HCT116 (cell line): ENCODE data around the gene ZNF724. TPM values are rescaled to one million over a fixed set of nuclear protein-coding genes. Genes with fewer than 3 reads are reported as not detected.

Experiments
- ATAC-seq: fragments of 200-7000 bp; cut with Tn5 transposase; 2 replicates; pipeline ENCODE4 v1.9.1; 2020; ENCODE audit warnings: mild to moderate bottlenecking, moderate library complexity
- BruUV-seq: library from RNA; stranded (reverse); fragments of 400-500 nt; replicated peaks from 2 replicates; lab custom pipeline; 2021; lab: Mats Ljungman, UMichigan
- CTCF ChIA-PET: fragments of 300-600 bp; sonication (Branson Sonifier 250); formaldehyde crosslinking; loops from one replicate; lab custom pipeline; 2021; ENCODE audit warnings: antibody characterized with exemption; lab: Charles Lee
- POLR2A ChIA-PET: fragments of 300-600, 350-600 bp; sonication (Branson Sonifier 250); formaldehyde crosslinking; loops from one replicate; lab custom pipeline; 2021; ENCODE audit warnings: antibody characterized with exemption; lab: Charles Lee
- RAD21 ChIA-PET, 2 experiments: fragments of 300-600 bp; sonication (Branson Sonifier 250); formaldehyde crosslinking; loops; one replicate each; lab custom pipeline; 2023; ENCODE audit warnings: low total read pairs in 2 of 2; ENCODE audit not compliant: uncharacterized antibody in 2 of 2, unreplicated experiment in 2 of 2, low non-redundant PET in 1 of 2; lab: Charles Lee
- DNase-seq: peaks from one replicate; pipeline ENCODE4 v3.0.0-alpha.2; 2010; ENCODE audit warnings: low read depth, low spot score
- H2AFZ ChIP-seq: fragments of 200-600 bp; shearing (Covaris generic), sonication (generic); 2 replicates; pipeline ENCODE4 v1.6.1; 2017; ENCODE audit warnings: low read depth, mixed run types, mixed read lengths, antibody characterized with exemption, low read length; ENCODE audit not compliant: poor library complexity, severe bottlenecking
- H3K27ac ChIP-seq: 2 replicates; pipeline ENCODE4 v1.5.1; 2012; ENCODE audit warnings: low read depth, low read length
- H3K27me3 ChIP-seq: fragments of 200-600 bp; sonication (generic); 2 replicates; pipeline ENCODE4 v1.6.1; 2016; ENCODE audit warnings: mixed run types, low read length, mixed read lengths; ENCODE audit not compliant: insufficient read depth
- H3K36me3 ChIP-seq, 2 experiments: fragments of 200-500 bp in 1 of 2; fragments of 200-600 bp in 1 of 2; sonication (Bioruptor generic) in 1 of 2; sonication (generic) in 1 of 2; 2 replicates each; pipeline versions ENCODE4 v1.5.1 to v1.6.1; 2014 to 2016; ENCODE audit warnings: low read length in 2 of 2, inconsistent platforms in 1 of 2, mixed read lengths in 1 of 2, mixed run types in 1 of 2; ENCODE audit not compliant: insufficient read depth in 2 of 2, control insufficient read depth in 1 of 2
- H3K4me1 ChIP-seq, 2 experiments: fragments of 200-600 bp in 1 of 2; sonication (generic) in 1 of 2; 2 replicates each; pipeline versions ENCODE4 v1.5.1 to v1.6.1; 2012 to 2017; ENCODE audit warnings: low read length in 2 of 2, inconsistent platforms in 1 of 2, mild to moderate bottlenecking in 1 of 2, mixed read lengths in 1 of 2, mixed run types in 1 of 2, moderate library complexity in 1 of 2; ENCODE audit not compliant: insufficient read depth in 2 of 2, control insufficient read depth in 1 of 2
- H3K4me2 ChIP-seq: fragments of 200-600 bp; sonication (generic); 2 replicates; pipeline ENCODE4 v1.6.1; 2017; ENCODE audit warnings: mixed run types, low read length, mixed read lengths
- H3K4me3 ChIP-seq, 2 experiments: fragments of 200-600 bp in 1 of 2; sonication (generic) in 1 of 2; replicated peaks in 1 of 2; 2 replicates each; pipeline ENCODE4 v1.5.1; 2011 to 2016; ENCODE audit warnings: low read length in 2 of 2, control low read depth in 1 of 2, low read depth in 1 of 2, mild to moderate bottlenecking in 1 of 2, mixed read lengths in 1 of 2, mixed run types in 1 of 2
- H3K79me2 ChIP-seq: fragments of 200-600 bp; sonication (generic); 2 replicates; pipeline ENCODE4 v1.6.1; 2017; ENCODE audit warnings: mild to moderate bottlenecking, mixed run types, low read length, moderate library complexity, mixed read lengths; ENCODE audit not compliant: insufficient read depth
- H3K9ac ChIP-seq: fragments of 200-600 bp; sonication (generic); 2 replicates; pipeline ENCODE4 v1.6.1; 2016; ENCODE audit warnings: low read length, mixed read lengths
- H3K9me2 ChIP-seq: fragments of 200-600 bp; sonication (generic), shearing (Covaris generic); 2 replicates; pipeline ENCODE4 v1.6.1; 2017; ENCODE audit warnings: mixed run types, mild to moderate bottlenecking, moderate library complexity; ENCODE audit not compliant: insufficient read depth
- H3K9me3 ChIP-seq, 2 experiments: fragments of 200-500 bp in 1 of 2; fragments of 200-600 bp in 1 of 2; sonication (Bioruptor generic) in 1 of 2; sonication (generic) in 1 of 2; 2 replicates each; pipeline ENCODE4 v1.6.1; 2014 to 2017; ENCODE audit warnings: low read length in 2 of 2, mixed read lengths in 2 of 2, inconsistent platforms in 1 of 2, low read depth in 1 of 2, mild to moderate bottlenecking in 1 of 2, mixed run types in 1 of 2, moderate library complexity in 1 of 2; ENCODE audit not compliant: control insufficient read depth in 1 of 2, insufficient read depth in 1 of 2
- H4K20me1 ChIP-seq: fragments of 200-600 bp; sonication (generic), shearing (Covaris generic); 2 replicates; pipeline ENCODE4 v1.6.1; 2017; ENCODE audit warnings: mixed run types, mild to moderate bottlenecking, moderate library complexity; ENCODE audit not compliant: insufficient read depth
- EGR1 ChIP-seq: IDR thresholded peaks from 2 replicates; pipeline ENCODE4 v1.6.1; 2012; ENCODE audit warnings: low read depth
- ELF1 ChIP-seq: IDR thresholded peaks from 2 replicates; pipeline ENCODE4 v1.6.1; 2012; ENCODE audit warnings: low read depth, borderline replicate concordance
- EZH2phosphoT487 ChIP-seq: fragments of 200-600 bp; IDR thresholded peaks from 2 replicates; pipeline ENCODE4 v1.6.1; 2018; ENCODE audit warnings: antibody characterized with exemption, borderline replicate concordance
- JUND ChIP-seq: IDR thresholded peaks from 2 replicates; pipeline ENCODE4 v1.6.1; 2012
- POLR2AphosphoS5 ChIP-seq: IDR thresholded peaks from 2 replicates; pipeline ENCODE4 v1.6.1; 2011; ENCODE audit warnings: mild to moderate bottlenecking, low read depth, low read length, moderate library complexity
- RAD21 ChIP-seq: IDR thresholded peaks from 2 replicates; pipeline ENCODE4 v1.6.1; 2012; ENCODE audit warnings: low read depth, mild to moderate bottlenecking
- SIN3A ChIP-seq: IDR thresholded peaks from 2 replicates; pipeline ENCODE4 v1.6.1; 2012; ENCODE audit warnings: low read depth
- SP1 ChIP-seq: IDR thresholded peaks from 2 replicates; pipeline ENCODE4 v1.6.1; 2012; ENCODE audit warnings: low read depth
- SRF ChIP-seq: IDR thresholded peaks from 2 replicates; pipeline ENCODE4 v1.6.1; 2012; ENCODE audit warnings: low read depth
- TCF7L2 ChIP-seq: IDR thresholded peaks from 2 replicates; pipeline ENCODE4 v1.7.0; 2011; ENCODE audit warnings: borderline replicate concordance, inconsistent platforms; ENCODE audit not compliant: insufficient read depth, insufficient read length; ENCODE audit errors: extremely low read depth
- YY1 ChIP-seq: IDR thresholded peaks from 2 replicates; pipeline ENCODE4 v1.6.1; 2011; ENCODE audit warnings: low read length, low read depth, moderate library complexity, mild to moderate bottlenecking; ENCODE audit not compliant: insufficient replicate concordance; ENCODE audit errors: extremely low read depth
- ZFX ChIP-seq: fragments of 450-650 bp; IDR thresholded peaks from 2 replicates; pipeline ENCODE4 v1.6.1; 2017
- ZNF274 ChIP-seq: fragments of 200-500 bp; sonication (Bioruptor generic); IDR thresholded peaks from 2 replicates; pipeline ENCODE4 v1.6.1; 2014; ENCODE audit warnings: mild to moderate bottlenecking, low read depth, low read length, inconsistent platforms
- intact Hi-C: fragments of 100-400 bp; cut with micrococcal nuclease; formaldehyde crosslinking; loops from 2 replicates; pipeline ENCODE4 v1.10.0; 2022
- total RNA-seq: library from RNA; stranded (reverse); gene quantifications from one replicate; pipeline ENCODE4 v1.2.1, GENCODE V29; 2021; ENCODE audit not compliant: unreplicated experiment
- TF ChIP-seq, protein P1 (sequence below): IDR thresholded peaks from 2 replicates; pipeline ENCODE4 v1.6.1; 2012; ENCODE audit warnings: low read depth
- TF ChIP-seq, protein P2 (sequence below): IDR thresholded peaks from 2 replicates; pipeline ENCODE4 v1.6.1; 2011; ENCODE audit warnings: mild to moderate bottlenecking, low read length, moderate library complexity; ENCODE audit not compliant: insufficient replicate concordance; ENCODE audit errors: extremely low read depth
- TF ChIP-seq, protein P3 (sequence below), 3 experiments: fragments of 200-600 bp in 1 of 3; sonication (generic) in 1 of 3; IDR thresholded peaks in 2 of 3; conservative IDR thresholded peaks in 1 of 3; 2 replicates each; pipeline ENCODE4 v1.5.1; 2012 to 2017; ENCODE audit warnings: low read depth in 2 of 3, low read length in 2 of 3, antibody characterized with exemption in 1 of 3, borderline replicate concordance in 1 of 3, control low read depth in 1 of 3, mild to moderate bottlenecking in 1 of 3, mixed read lengths in 1 of 3, mixed run types in 1 of 3, moderate library complexity in 1 of 3; ENCODE audit not compliant: insufficient read depth in 1 of 3
- TF ChIP-seq, protein P4 (sequence below): IDR thresholded peaks from 2 replicates; pipeline ENCODE4 v1.6.1; 2012

ZNF724 gene
- total RNA-seq, 1 experiment from 2014 or later = 7.1 TPM

DNA sequence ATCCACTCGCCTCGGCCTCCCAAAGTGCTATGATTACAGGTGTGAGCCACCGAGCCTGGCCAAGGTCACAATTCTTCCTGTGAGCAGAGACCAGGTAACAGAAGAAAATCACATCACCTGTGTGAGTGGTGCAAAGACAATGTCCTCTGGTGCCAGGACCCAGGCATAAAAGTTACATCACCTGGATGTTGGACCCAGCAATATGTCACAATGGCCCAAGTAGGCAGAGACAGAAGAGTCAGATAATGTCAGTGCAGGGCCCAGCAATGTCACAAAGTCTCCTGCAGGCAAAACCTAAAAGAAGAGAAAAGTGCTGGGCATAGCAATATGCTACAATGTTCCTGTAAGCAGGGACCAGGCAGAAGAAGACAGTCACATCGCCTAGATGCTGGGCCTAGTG, 5.5 kb upstream of the ZNF724 start:
- no peaks in the 10 kb centered on the region for H3K79me2 ChIP-seq
- TF ChIP-seq YY1 (no peak), RAD21 (no peak), JUND (no peak), ELF1 (no peak), SRF (no peak), ZFX (no peak), ZNF274 (no peak), SP1 (no peak), SIN3A (no peak), TCF7L2 (no peak), POLR2AphosphoS5 (no peak), EGR1 (no peak), EZH2phosphoT487 (no peak)
- TF ChIP-seq, protein P1, sequence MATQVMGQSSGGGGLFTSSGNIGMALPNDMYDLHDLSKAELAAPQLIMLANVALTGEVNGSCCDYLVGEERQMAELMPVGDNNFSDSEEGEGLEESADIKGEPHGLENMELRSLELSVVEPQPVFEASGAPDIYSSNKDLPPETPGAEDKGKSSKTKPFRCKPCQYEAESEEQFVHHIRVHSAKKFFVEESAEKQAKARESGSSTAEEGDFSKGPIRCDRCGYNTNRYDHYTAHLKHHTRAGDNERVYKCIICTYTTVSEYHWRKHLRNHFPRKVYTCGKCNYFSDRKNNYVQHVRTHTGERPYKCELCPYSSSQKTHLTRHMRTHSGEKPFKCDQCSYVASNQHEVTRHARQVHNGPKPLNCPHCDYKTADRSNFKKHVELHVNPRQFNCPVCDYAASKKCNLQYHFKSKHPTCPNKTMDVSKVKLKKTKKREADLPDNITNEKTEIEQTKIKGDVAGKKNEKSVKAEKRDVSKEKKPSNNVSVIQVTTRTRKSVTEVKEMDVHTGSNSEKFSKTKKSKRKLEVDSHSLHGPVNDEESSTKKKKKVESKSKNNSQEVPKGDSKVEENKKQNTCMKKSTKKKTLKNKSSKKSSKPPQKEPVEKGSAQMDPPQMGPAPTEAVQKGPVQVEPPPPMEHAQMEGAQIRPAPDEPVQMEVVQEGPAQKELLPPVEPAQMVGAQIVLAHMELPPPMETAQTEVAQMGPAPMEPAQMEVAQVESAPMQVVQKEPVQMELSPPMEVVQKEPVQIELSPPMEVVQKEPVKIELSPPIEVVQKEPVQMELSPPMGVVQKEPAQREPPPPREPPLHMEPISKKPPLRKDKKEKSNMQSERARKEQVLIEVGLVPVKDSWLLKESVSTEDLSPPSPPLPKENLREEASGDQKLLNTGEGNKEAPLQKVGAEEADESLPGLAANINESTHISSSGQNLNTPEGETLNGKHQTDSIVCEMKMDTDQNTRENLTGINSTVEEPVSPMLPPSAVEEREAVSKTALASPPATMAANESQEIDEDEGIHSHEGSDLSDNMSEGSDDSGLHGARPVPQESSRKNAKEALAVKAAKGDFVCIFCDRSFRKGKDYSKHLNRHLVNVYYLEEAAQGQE = no peak
- TF ChIP-seq, protein P2, sequence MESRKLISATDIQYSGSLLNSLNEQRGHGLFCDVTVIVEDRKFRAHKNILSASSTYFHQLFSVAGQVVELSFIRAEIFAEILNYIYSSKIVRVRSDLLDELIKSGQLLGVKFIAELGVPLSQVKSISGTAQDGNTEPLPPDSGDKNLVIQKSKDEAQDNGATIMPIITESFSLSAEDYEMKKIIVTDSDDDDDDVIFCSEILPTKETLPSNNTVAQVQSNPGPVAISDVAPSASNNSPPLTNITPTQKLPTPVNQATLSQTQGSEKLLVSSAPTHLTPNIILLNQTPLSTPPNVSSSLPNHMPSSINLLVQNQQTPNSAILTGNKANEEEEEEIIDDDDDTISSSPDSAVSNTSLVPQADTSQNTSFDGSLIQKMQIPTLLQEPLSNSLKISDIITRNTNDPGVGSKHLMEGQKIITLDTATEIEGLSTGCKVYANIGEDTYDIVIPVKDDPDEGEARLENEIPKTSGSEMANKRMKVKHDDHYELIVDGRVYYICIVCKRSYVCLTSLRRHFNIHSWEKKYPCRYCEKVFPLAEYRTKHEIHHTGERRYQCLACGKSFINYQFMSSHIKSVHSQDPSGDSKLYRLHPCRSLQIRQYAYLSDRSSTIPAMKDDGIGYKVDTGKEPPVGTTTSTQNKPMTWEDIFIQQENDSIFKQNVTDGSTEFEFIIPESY = no peak
- TF ChIP-seq, protein P3, sequence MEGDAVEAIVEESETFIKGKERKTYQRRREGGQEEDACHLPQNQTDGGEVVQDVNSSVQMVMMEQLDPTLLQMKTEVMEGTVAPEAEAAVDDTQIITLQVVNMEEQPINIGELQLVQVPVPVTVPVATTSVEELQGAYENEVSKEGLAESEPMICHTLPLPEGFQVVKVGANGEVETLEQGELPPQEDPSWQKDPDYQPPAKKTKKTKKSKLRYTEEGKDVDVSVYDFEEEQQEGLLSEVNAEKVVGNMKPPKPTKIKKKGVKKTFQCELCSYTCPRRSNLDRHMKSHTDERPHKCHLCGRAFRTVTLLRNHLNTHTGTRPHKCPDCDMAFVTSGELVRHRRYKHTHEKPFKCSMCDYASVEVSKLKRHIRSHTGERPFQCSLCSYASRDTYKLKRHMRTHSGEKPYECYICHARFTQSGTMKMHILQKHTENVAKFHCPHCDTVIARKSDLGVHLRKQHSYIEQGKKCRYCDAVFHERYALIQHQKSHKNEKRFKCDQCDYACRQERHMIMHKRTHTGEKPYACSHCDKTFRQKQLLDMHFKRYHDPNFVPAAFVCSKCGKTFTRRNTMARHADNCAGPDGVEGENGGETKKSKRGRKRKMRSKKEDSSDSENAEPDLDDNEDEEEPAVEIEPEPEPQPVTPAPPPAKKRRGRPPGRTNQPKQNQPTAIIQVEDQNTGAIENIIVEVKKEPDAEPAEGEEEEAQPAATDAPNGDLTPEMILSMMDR (IDR thresholded peaks at IDR 0.05 in 2 of 3, conservative IDR thresholded peaks at IDR 0.05 in 1 of 3; ENCODE audit: borderline replicate concordance in 1 of 3, insufficient read depth in 1 of 3, low read depth in 2 of 3, low read length in 2 of 3) = no peak
- TF ChIP-seq, protein P4, sequence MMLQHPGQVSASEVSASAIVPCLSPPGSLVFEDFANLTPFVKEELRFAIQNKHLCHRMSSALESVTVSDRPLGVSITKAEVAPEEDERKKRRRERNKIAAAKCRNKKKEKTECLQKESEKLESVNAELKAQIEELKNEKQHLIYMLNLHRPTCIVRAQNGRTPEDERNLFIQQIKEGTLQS = no peak
- TF ChIP-seq, all 23 proteins: peak for 0
- Histone ChIP-seq H2AFZ (no peak overlapping the region), H3K4me3 (no peak overlapping the region), H3K9me3 (no peaks in the 10 kb centered on the region), H3K36me3 (no peaks in the 10 kb centered on the region), H3K4me2 (no peak overlapping the region), H4K20me1 (no peaks in the 10 kb centered on the region), H3K9me2 (no peaks in the 10 kb centered on the region), H3K27me3 (no peaks in the 10 kb centered on the region), H3K4me1 (no peaks in the 10 kb centered on the region), H3K9ac (no peak overlapping the region), H3K27ac (no peak overlapping the region)
- POLR2A ChIA-PET = no interaction called here
- BruUV-seq = no TSS peak
- DNase-seq (no peak), ATAC-seq (no peak)
- CTCF ChIA-PET = no interaction called here
- intact Hi-C loops = no loop called here
- RAD21 ChIA-PET = no interaction called here
